Measurements from ENCODE around the gene BDKRB2. TPM values are rescaled to one million over a fixed set of nuclear protein-coding genes. Genes with fewer than 3 reads are reported as not detected.

Gene BDKRB2
- total RNA-seq, 1 experiment from 2014 or later = 0.15 TPM

GRCh38 chr14:96267336-96267735 lies 62.7 kb downstream of the BDKRB2 start:
- H3K14ac ChIP-seq (ENCODE audit: insufficient read depth, low read length) = no peak overlapping the region
- no peaks in the 10 kb centered on the region for H3K79me1 ChIP-seq (ENCODE audit: insufficient read depth, low read depth, low read length, poor library complexity, severe bottlenecking)
- H3T11ph ChIP-seq (ENCODE audit: low read length) = no peak overlapping the region
- Mint-ChIP-seq H3K9me3 (peaks cover 7 to 12% of the 10 kb centered on the region in 2 experiments; a peak in 3 of 5 replicates), H3K27ac (no peak overlapping the region), H3K4me1 (no peaks in the 10 kb centered on the region), H3K27me3 (ENCODE audit: low read depth) (peaks cover 2% of the 10 kb centered on the region; the same call in 1 of the 2 replicates), H3K4me3 (no peak overlapping the region), H3K36me3 (ENCODE audit: insufficient read depth in 1 of 3, low read depth in 3 of 3) (peaks cover 0 to 6% (median 4%) of the 10 kb centered on the region in 3 experiments; a peak in 3 of 7 replicates)
- H2BK15ac ChIP-seq (ENCODE audit: low read depth, low read length) = no peak overlapping the region
- H3K4ac ChIP-seq (ENCODE audit: low read depth, low read length) = no peak overlapping the region
- H2AFZ ChIP-seq (ENCODE audit: low read length) = no peak overlapping the region
- H3K23ac ChIP-seq (ENCODE audit: insufficient read length, low read depth, low read length) = no peak overlapping the region
- no peak overlapping the region for H3K9ac ChIP-seq (ENCODE audit: extremely low read depth, insufficient read length, low read length)
- H3K56ac ChIP-seq (ENCODE audit: insufficient read length, low read depth, low read length) = no peak overlapping the region
- H4K91ac ChIP-seq (ENCODE audit: insufficient read length, low read depth, low read length) = no peak overlapping the region
- no CpG with 5 or more reads among the region's 3 CpGs for WGBS (ENCODE audit: extremely low coverage, insufficient read length, low lambda C conversion rate)
- H3K79me2 ChIP-seq (ENCODE audit: insufficient read depth, low read length) = no peaks in the 10 kb centered on the region
- no peaks in the 10 kb centered on the region for H3K27me3 ChIP-seq (ENCODE audit: insufficient read depth, low read length)
- H3K27ac ChIP-seq (ENCODE audit: insufficient read length, low read depth, low read length) = no peak overlapping the region
- no peaks in the 10 kb centered on the region for H3K9me3 ChIP-seq (ENCODE audit: control insufficient read depth, low read depth, low read length)
- no peak overlapping the region for H3K18ac ChIP-seq (ENCODE audit: insufficient read length, low read depth, low read length)
- no peak overlapping the region for H2BK20ac ChIP-seq (ENCODE audit: low read depth, low read length, poor library complexity, severe bottlenecking)
- no peak overlapping the region for H4K5ac ChIP-seq (ENCODE audit: insufficient read length, low read depth, low read length)
- H2BK120ac ChIP-seq (ENCODE audit: low read depth, low read length, poor library complexity, severe bottlenecking) = no peak overlapping the region
- no peak overlapping the region for H4K8ac ChIP-seq (replicated peaks; ENCODE audit: insufficient read length, low read depth, low read length)
- H3K4me2 ChIP-seq (ENCODE audit: insufficient read depth, insufficient read length, low read length) = no peak overlapping the region
- no peak overlapping the region for H2BK12ac ChIP-seq (ENCODE audit: insufficient read length, low read depth, low read length)
- H4K20me1 ChIP-seq (ENCODE audit: control insufficient read depth, insufficient read depth, insufficient read length) = no peaks in the 10 kb centered on the region
- H2AK5ac ChIP-seq (ENCODE audit: insufficient read length, low read length) = no peak overlapping the region
- no peaks in the 10 kb centered on the region for H3K4me1 ChIP-seq (ENCODE audit: insufficient read depth, low read length)
- DNase-seq = peak; percentile 16
- no peak overlapping the region for H2BK5ac ChIP-seq (ENCODE audit: insufficient read length, low read length)
- no peak for TF ChIP-seq CTCF (conservative IDR thresholded peaks at IDR 0.05)
- H3K23me2 ChIP-seq (ENCODE audit: insufficient read length, low read depth, low read length, poor library complexity, severe bottlenecking) = no peaks in the 10 kb centered on the region
